ENCODE data around the gene CFAP300. TPM values are rescaled to one million over a fixed set of nuclear protein-coding genes. Genes with fewer than 3 reads are reported as not detected.

CFAP300 gene
- total and polyA plus RNA-seq, 8 donors = 1.2 to 3.6 (median 1.8) TPM; not detected in 2

- no peak overlapping the region for H3K4me3 ChIP-seq
- peak overlapping the region in 2 of 5 donors; percentile 36 to 38 for H3K27ac ChIP-seq
- H3K36me3 ChIP-seq = peaks cover 0 to 6% (median 2%) of the 10 kb centered on the region in 4 donors
- DNase-seq = peak in 1 of 2 donors; percentile 40
- no peak for TF ChIP-seq POLR2AphosphoS5 (IDR thresholded peaks at IDR 0.05)
- TF ChIP-seq POLR2A (IDR thresholded peaks at IDR 0.05) = no peak
- no peak for TF ChIP-seq EP300 (IDR thresholded peaks at IDR 0.05)
- no peak for TF ChIP-seq CTCF (IDR thresholded peaks at IDR 0.05)
- intact Hi-C loops (cut with DNase I; ENCODE audit: low total_unique reads) = no loop called here
- 13 to 35% (median 23%) methylated on average over 4 of the region's 4 CpGs for WGBS, 5 donors
- H3K9me3 ChIP-seq = no peaks in the 10 kb centered on the region
- peaks cover 30 to 72% (median 52%) of the 10 kb centered on the region in 4 donors for H3K4me1 ChIP-seq
- H3K27me3 ChIP-seq = no peaks in the 10 kb centered on the region
Observed at GRCh38 chr11:102119997-102120396, 72.8 kb downstream of the CFAP300 start.

- H3K4me1 ChIP-seq = peaks cover 30 to 67% (median 47%) of the 10 kb centered on the region in 4 donors
- no peaks in the 10 kb centered on the region for H3K9me3 ChIP-seq
- peak overlapping the region in 1 of 5 donors; percentile 38 for H3K27ac ChIP-seq
- H3K36me3 ChIP-seq = peaks cover 0 to 5% (median 2%) of the 10 kb centered on the region in 4 donors
- DNase-seq = no peak
- H3K27me3 ChIP-seq = no peaks in the 10 kb centered on the region
- H3K4me3 ChIP-seq = no peak overlapping the region
- intact Hi-C loops (cut with DNase I; ENCODE audit: low total_unique reads) = no loop called here
- no peak for TF ChIP-seq POLR2AphosphoS5 (IDR thresholded peaks at IDR 0.05)
- no peak for TF ChIP-seq EP300 (IDR thresholded peaks at IDR 0.05)
- TF ChIP-seq CTCF (IDR thresholded peaks at IDR 0.05) = no peak
- no peak for TF ChIP-seq POLR2A (IDR thresholded peaks at IDR 0.05)
- WGBS, 5 donors = 32 to 52% (median 38%) methylated on average over 3 of the region's 3 CpGs
Observed at GRCh38 chr11:102120437-102120973, 73.3 kb downstream of the CFAP300 start.

GRCh38 chr11:102121329-102121728, 74.1 kb downstream of the CFAP300 start:
- peak overlapping the region in 1 of 5 donors; percentile 38 for H3K27ac ChIP-seq
- TF ChIP-seq POLR2A (IDR thresholded peaks at IDR 0.05) (no peak), EP300 (IDR thresholded peaks at IDR 0.05) (no peak), POLR2AphosphoS5 (IDR thresholded peaks at IDR 0.05) (no peak), CTCF (IDR thresholded peaks at IDR 0.05) (no peak)
- H3K36me3 ChIP-seq = peaks cover 0 to 5% (median 2%) of the 10 kb centered on the region in 4 donors
- no peaks in the 10 kb centered on the region for H3K9me3 ChIP-seq
- WGBS, 5 donors = 77 to 91% (median 88%) methylated on average over 2 of the region's 2 CpGs
- H3K4me3 ChIP-seq = no peak overlapping the region
- no peaks in the 10 kb centered on the region for H3K27me3 ChIP-seq
- no peak for DNase-seq
- intact Hi-C loops (cut with DNase I; ENCODE audit: low total_unique reads) = no loop called here
- peaks cover 23 to 59% (median 41%) of the 10 kb centered on the region in 4 donors for H3K4me1 ChIP-seq

Small RNAs within 50 kb of the gene (small RNA-seq; reads per million reads assigned to genes)
- 0 reads per million in 4 donors for gene RNA5SP535

Other genes starting within 250 kb of the CFAP300 start
- gene CEP126, start 132.4 kb upstream of the CFAP300 start, total RNA-seq = 10 to 100 TPM in 1 of 5 donors, 1 to 10 TPM in 4; 2.2 to 52.5 (median 2.6) TPM
- 1 to 10 TPM; 1.1 to 1.8 (median 1.3) TPM for gene CEP126, start 132.4 kb upstream of the CFAP300 start, polyA plus RNA-seq
- not detected for gene ANGPTL5, start 130.9 kb upstream of the CFAP300 start, total RNA-seq
- under 1 TPM in 1 of 3 donors, not detected in 2; 0.05 TPM for gene ANGPTL5, start 130.9 kb upstream of the CFAP300 start, polyA plus RNA-seq
- 100 to 1,000 TPM in 2 of 5 donors, 10 to 100 TPM in 3; 22.0 to 400 (median 98.4) TPM for gene YAP1, start 63.0 kb downstream of the CFAP300 start, total RNA-seq
- gene YAP1, start 63.0 kb downstream of the CFAP300 start, polyA plus RNA-seq = 10 to 100 TPM; 24.0 to 31.8 (median 27.4) TPM

Measured in stomach (tissue), 9 donors.